WTC11 (cell line): ENCODE data around the gene HEBP1. TPM values are rescaled to one million over a fixed set of nuclear protein-coding genes. Genes with fewer than 3 reads are reported as not detected.
A peak's percentile ranks its signal among the peaks of the same experiment; 100 is the strongest.

Experiments used
- ATAC-seq: fragments of 200-7000 bp; cut with Tn5 transposase; 2 replicates; pipeline ENCODE4 v1.10.0; 2021; ENCODE audit warnings: mild to moderate bottlenecking, moderate library complexity
- CTCF ChIA-PET: fragments of 300-600 bp; sonication (Branson Sonifier 250); formaldehyde crosslinking; loops from one replicate; lab custom pipeline; 2021; ENCODE audit warnings: antibody characterized with exemption; lab: Charles Lee
- POLR2A ChIA-PET: fragments of 350-600 bp; sonication (Branson Sonifier 250); formaldehyde crosslinking; loops from one replicate; lab custom pipeline; 2021; ENCODE audit warnings: antibody characterized with exemption; lab: Charles Lee
- DNase-seq: peaks from one replicate; pipeline ENCODE4 v3.0.0; 2021; ENCODE audit warnings: low spot score
- H3K27ac Mint-ChIP-seq: 2 replicates; pipeline ENCODE4 v1.8.0; 2021; ENCODE audit warnings: mixed read lengths
- H3K27me3 Mint-ChIP-seq: 2 replicates; pipeline ENCODE4 v1.8.0; 2021; ENCODE audit warnings: low read depth, mild to moderate bottlenecking, moderate library complexity, mixed read lengths
- H3K36me3 Mint-ChIP-seq: 2 replicates; pipeline ENCODE4 v1.8.0; 2021; ENCODE audit warnings: mixed read lengths
- H3K4me1 Mint-ChIP-seq: 2 replicates; pipeline ENCODE4 v1.8.0; 2022; ENCODE audit warnings: mixed read lengths
- H3K4me3 Mint-ChIP-seq: 2 replicates; pipeline ENCODE4 v1.8.0; 2021; ENCODE audit warnings: mild to moderate bottlenecking, moderate library complexity, mixed read lengths
- H3K9me3 Mint-ChIP-seq: 2 replicates; pipeline ENCODE4 v1.8.0; 2021; ENCODE audit warnings: mixed read lengths
- CBFB ChIP-seq: sonication (generic); formaldehyde crosslinking; IDR thresholded peaks from 2 replicates; pipeline ENCODE4 v1.8.1; 2022; ENCODE audit warnings: mild to moderate bottlenecking, low read depth, missing genetic modification reagents
- CREB1 ChIP-seq: sonication (generic); formaldehyde crosslinking; IDR thresholded peaks from 2 replicates; pipeline ENCODE4 v1.8.0; 2023; ENCODE audit warnings: mild to moderate bottlenecking, missing genetic modification reagents
- E2F1 ChIP-seq: sonication (generic); formaldehyde crosslinking; IDR thresholded peaks from 2 replicates; pipeline ENCODE4 v1.8.0; 2022; ENCODE audit warnings: mild to moderate bottlenecking, missing genetic modification reagents
- ERG ChIP-seq: fragments of 250-450 bp; sonication (Bioruptor Pico); IDR thresholded peaks from 2 replicates; pipeline ENCODE4 v1.8.0; 2021; ENCODE audit warnings: mild to moderate bottlenecking
- ETV6 ChIP-seq: sonication (generic); formaldehyde crosslinking; IDR thresholded peaks from 2 replicates; pipeline ENCODE4 v1.8.1; 2022; ENCODE audit warnings: mild to moderate bottlenecking, missing genetic modification reagents
- FOXP1 ChIP-seq: sonication (generic); formaldehyde crosslinking; IDR thresholded peaks from 2 replicates; pipeline ENCODE4 v1.8.0; 2022; ENCODE audit warnings: missing genetic modification reagents, mild to moderate bottlenecking, moderate library complexity, borderline replicate concordance
- GABPB1 ChIP-seq: sonication (generic); formaldehyde crosslinking; IDR thresholded peaks from 2 replicates; pipeline ENCODE4 v1.8.1; 2023; ENCODE audit warnings: mild to moderate bottlenecking, missing genetic modification reagents
- HMGXB4 ChIP-seq: sonication (generic); formaldehyde crosslinking; IDR thresholded peaks from 2 replicates; pipeline ENCODE4 v1.8.1; 2023; ENCODE audit warnings: mild to moderate bottlenecking, moderate library complexity, missing genetic modification reagents
- IRF1 ChIP-seq: sonication (generic); formaldehyde crosslinking; IDR thresholded peaks from 2 replicates; pipeline ENCODE4 v1.8.0; 2023; ENCODE audit warnings: missing genetic modification reagents
- JAZF1 ChIP-seq: fragments of 250-450 bp; sonication (Bioruptor Pico); IDR thresholded peaks from 2 replicates; pipeline ENCODE4 v1.9.0; 2021; ENCODE audit warnings: moderate library complexity, mild to moderate bottlenecking, inconsistent platforms
- MXD4 ChIP-seq: fragments of 250-450 bp; sonication (Bioruptor Pico); IDR thresholded peaks from 2 replicates; pipeline ENCODE4 v1.8.0; 2021; ENCODE audit warnings: mild to moderate bottlenecking, moderate library complexity, borderline replicate concordance
- NR2C2 ChIP-seq: sonication (generic); formaldehyde crosslinking; IDR thresholded peaks from 2 replicates; pipeline ENCODE4 v1.8.0; 2022; ENCODE audit warnings: mild to moderate bottlenecking, missing genetic modification reagents
- PREB ChIP-seq: sonication (generic); formaldehyde crosslinking; IDR thresholded peaks from 2 replicates; pipeline ENCODE4 v1.8.1; 2022; ENCODE audit warnings: mild to moderate bottlenecking, missing genetic modification reagents, moderate library complexity, borderline replicate concordance
- RELA ChIP-seq: sonication (generic); formaldehyde crosslinking; IDR thresholded peaks from 2 replicates; pipeline ENCODE4 v1.8.1; 2022; ENCODE audit warnings: missing genetic modification reagents, mild to moderate bottlenecking, borderline replicate concordance
- SP1 ChIP-seq: sonication (generic); formaldehyde crosslinking; conservative IDR thresholded peaks from 2 replicates; pipeline ENCODE4 v1.8.1; 2022; ENCODE audit warnings: missing genetic modification reagents
- TCF7 ChIP-seq: sonication (generic); formaldehyde crosslinking; IDR thresholded peaks from 2 replicates; pipeline ENCODE4 v1.8.0; 2022; ENCODE audit warnings: mild to moderate bottlenecking, low read depth, missing genetic modification reagents, moderate library complexity
- TEAD4 ChIP-seq: sonication (generic); formaldehyde crosslinking; IDR thresholded peaks from 2 replicates; pipeline ENCODE4 v1.8.0; 2022; ENCODE audit warnings: mild to moderate bottlenecking, missing genetic modification reagents
- TP53 ChIP-seq: sonication (generic); formaldehyde crosslinking; IDR thresholded peaks from 2 replicates; pipeline ENCODE4 v1.8.1; 2023; ENCODE audit warnings: mild to moderate bottlenecking, missing genetic modification reagents
- ZNF396 ChIP-seq: fragments of 250-450 bp; sonication (Bioruptor Pico); IDR thresholded peaks from 2 replicates; pipeline ENCODE4 v1.8.0; 2021; ENCODE audit warnings: mild to moderate bottlenecking, moderate library complexity, borderline replicate concordance
- ZNF416 ChIP-seq: fragments of 250-450 bp; sonication (Bioruptor Pico); IDR thresholded peaks from 2 replicates; pipeline ENCODE4 v1.9.0; 2021; ENCODE audit warnings: mild to moderate bottlenecking, inconsistent platforms
- total RNA-seq: library from RNA; stranded (reverse); gene quantifications from 3 replicates; pipeline ENCODE4 v1.2.3, GENCODE V29; 2021
- TF ChIP-seq, protein P1 (sequence below): fragments of 200-600 bp; IDR thresholded peaks from 2 replicates; pipeline ENCODE4 v1.8.0; 2022; ENCODE audit warnings: antibody characterized with exemption
- TF ChIP-seq, protein P2 (sequence below): sonication (generic); formaldehyde crosslinking; IDR thresholded peaks from 2 replicates; pipeline ENCODE4 v1.8.1; 2023; ENCODE audit warnings: mild to moderate bottlenecking, missing genetic modification reagents, moderate library complexity
- TF ChIP-seq, protein P3 (sequence below): sonication (generic); formaldehyde crosslinking; IDR thresholded peaks from 2 replicates; pipeline ENCODE4 v1.8.1; 2022; ENCODE audit warnings: mild to moderate bottlenecking, moderate library complexity, missing genetic modification reagents

The HEBP1 gene
- total RNA-seq, 1 experiment from 2014 or later: 61.8 TPM

DNA sequence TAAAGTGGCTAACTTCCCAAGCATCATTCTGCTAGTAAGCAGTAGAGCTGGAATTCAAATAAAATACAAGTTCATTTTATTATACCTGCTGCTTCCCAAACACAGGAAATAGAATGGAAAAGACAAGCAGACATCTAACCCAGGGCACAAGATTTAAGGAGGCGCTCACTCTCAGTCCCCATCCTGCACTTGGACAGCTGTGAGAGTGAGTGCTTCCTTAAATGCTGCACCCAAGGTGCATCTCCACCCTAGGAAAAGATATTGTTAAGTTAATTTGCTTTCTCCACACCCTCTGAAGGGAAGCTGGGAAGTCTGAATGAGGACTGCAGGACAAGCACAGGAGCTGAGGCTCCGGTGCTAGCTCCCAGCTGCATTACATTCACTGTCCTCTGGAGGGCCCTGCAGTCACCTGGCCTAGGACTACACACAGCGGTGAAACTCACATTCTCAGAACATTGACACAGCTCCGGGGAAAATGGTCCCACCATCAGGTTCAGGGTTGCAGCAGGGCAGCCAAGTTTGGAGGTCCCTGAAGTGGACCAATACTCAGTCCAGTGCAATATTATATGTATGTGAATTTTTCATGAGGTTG lies 14.2 kb downstream of the HEBP1 start:
- POLR2A ChIA-PET: interaction anchor here (1.0 kb wide), 1 partner anchor 226 kb away, joined by 3 read pairs; no protein-coding TSS in a partner anchor
- TF ChIP-seq FOXP1 (no peak), CBFB (CRISPR knock-in tag) (no peak), SP1 (CRISPR knock-in tag) (0 out of 2 replicates have a peak, but pooled peaks have one; percentile 33), TEAD4 (CRISPR knock-in tag) (no peak), PREB (no peak)
- TF ChIP-seq, protein P1, sequence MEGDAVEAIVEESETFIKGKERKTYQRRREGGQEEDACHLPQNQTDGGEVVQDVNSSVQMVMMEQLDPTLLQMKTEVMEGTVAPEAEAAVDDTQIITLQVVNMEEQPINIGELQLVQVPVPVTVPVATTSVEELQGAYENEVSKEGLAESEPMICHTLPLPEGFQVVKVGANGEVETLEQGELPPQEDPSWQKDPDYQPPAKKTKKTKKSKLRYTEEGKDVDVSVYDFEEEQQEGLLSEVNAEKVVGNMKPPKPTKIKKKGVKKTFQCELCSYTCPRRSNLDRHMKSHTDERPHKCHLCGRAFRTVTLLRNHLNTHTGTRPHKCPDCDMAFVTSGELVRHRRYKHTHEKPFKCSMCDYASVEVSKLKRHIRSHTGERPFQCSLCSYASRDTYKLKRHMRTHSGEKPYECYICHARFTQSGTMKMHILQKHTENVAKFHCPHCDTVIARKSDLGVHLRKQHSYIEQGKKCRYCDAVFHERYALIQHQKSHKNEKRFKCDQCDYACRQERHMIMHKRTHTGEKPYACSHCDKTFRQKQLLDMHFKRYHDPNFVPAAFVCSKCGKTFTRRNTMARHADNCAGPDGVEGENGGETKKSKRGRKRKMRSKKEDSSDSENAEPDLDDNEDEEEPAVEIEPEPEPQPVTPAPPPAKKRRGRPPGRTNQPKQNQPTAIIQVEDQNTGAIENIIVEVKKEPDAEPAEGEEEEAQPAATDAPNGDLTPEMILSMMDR: peak; percentile 69
- TF ChIP-seq, protein P2, sequence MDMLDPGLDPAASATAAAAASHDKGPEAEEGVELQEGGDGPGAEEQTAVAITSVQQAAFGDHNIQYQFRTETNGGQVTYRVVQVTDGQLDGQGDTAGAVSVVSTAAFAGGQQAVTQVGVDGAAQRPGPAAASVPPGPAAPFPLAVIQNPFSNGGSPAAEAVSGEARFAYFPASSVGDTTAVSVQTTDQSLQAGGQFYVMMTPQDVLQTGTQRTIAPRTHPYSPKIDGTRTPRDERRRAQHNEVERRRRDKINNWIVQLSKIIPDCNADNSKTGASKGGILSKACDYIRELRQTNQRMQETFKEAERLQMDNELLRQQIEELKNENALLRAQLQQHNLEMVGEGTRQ: peak; percentile 11; the same call in 1 of the 2 replicates
- TF ChIP-seq, all 79 proteins: peak for 3
- H3K4me3 Mint-ChIP-seq: no peak overlapping the region
- no peaks in the 10 kb centered on the region for H3K27me3 Mint-ChIP-seq
- H3K4me1 Mint-ChIP-seq: peaks cover 30% of the 10 kb centered on the region
- DNase-seq: peak; percentile 76
- no peaks in the 10 kb centered on the region for H3K9me3 Mint-ChIP-seq
- peak; percentile 100 for ATAC-seq
- peak overlapping the region; percentile 78 for H3K27ac Mint-ChIP-seq
- H3K36me3 Mint-ChIP-seq: peaks cover 39% of the 10 kb centered on the region
- CTCF ChIA-PET: interaction anchor here (0.6 to 2.1 kb wide), 50 partner anchors 9 to 497 kb away, joined by 3 to 39 read pairs (median 5); partner anchors contain the start of genes EMP1, FAM234B and GPRC5A

DNA sequence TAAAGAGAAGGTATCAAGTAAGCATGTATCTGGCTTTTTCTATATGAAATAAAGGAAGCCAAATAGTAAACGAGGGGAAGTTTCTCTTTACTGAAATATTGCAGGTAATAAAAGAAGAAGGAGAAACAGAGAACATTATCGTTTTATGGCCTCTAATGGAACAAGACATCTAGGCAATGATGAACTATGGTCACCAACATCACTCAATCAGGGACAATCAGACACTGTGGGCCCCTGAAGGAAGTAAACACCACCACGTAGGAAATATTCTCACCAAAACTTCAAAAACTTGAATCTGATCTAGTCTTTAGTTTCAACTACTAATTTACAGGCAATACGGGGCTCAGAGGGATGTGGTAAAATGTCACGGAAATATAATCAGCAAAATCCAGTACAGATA lies 15.9 kb downstream of the HEBP1 start:
- H3K4me1 Mint-ChIP-seq: peaks cover 18% of the 10 kb centered on the region
- H3K9me3 Mint-ChIP-seq: no peaks in the 10 kb centered on the region
- peak overlapping the region; percentile 58; the same call in 1 of the 2 replicates for H3K27ac Mint-ChIP-seq
- DNase-seq: no peak
- TF ChIP-seq NR2C2: no peak
- no peak for TF ChIP-seq TCF7 (CRISPR knock-in tag)
- TF ChIP-seq JAZF1 (CRISPR knock-in tag): no peak
- TF ChIP-seq E2F1 (CRISPR knock-in tag): no peak
- no peak for TF ChIP-seq RELA (CRISPR knock-in tag)
- TF ChIP-seq CREB1: no peak
- no peak for TF ChIP-seq ETV6
- TF ChIP-seq ZNF396 (CRISPR knock-in tag): no peak
- TF ChIP-seq, protein P1: no peak
- no peak for TF ChIP-seq GABPB1
- TF ChIP-seq ERG (CRISPR knock-in tag): no peak
- TF ChIP-seq IRF1 (CRISPR knock-in tag): no peak
- TF ChIP-seq MXD4 (CRISPR knock-in tag): no peak
- TF ChIP-seq HMGXB4 (CRISPR knock-in tag): no peak
- no peak for TF ChIP-seq TEAD4 (CRISPR knock-in tag)
- no peak for TF ChIP-seq ZNF416
- no peak for TF ChIP-seq TP53 (CRISPR knock-in tag)
- TF ChIP-seq, protein P3, sequence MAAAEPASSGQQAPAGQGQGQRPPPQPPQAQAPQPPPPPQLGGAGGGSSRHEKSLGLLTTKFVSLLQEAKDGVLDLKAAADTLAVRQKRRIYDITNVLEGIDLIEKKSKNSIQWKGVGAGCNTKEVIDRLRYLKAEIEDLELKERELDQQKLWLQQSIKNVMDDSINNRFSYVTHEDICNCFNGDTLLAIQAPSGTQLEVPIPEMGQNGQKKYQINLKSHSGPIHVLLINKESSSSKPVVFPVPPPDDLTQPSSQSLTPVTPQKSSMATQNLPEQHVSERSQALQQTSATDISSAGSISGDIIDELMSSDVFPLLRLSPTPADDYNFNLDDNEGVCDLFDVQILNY (CRISPR knock-in tag): no peak
- ChIA-PET POLR2A (no interaction called here), CTCF (interaction anchor here (0.6 to 4.2 kb wide), 7 partner anchors 8 to 228 kb away, joined by 3 to 17 read pairs (median 5); no protein-coding TSS in a partner anchor)
- ATAC-seq: no peak
- no peaks in the 10 kb centered on the region for H3K27me3 Mint-ChIP-seq
- no peak overlapping the region for H3K4me3 Mint-ChIP-seq
- peaks cover 39% of the 10 kb centered on the region for H3K36me3 Mint-ChIP-seq
